Karpas-422 (cell line): Measurements from ENCODE around the gene NTM. TPM values are rescaled to one million over a fixed set of nuclear protein-coding genes. Genes with fewer than 3 reads are reported as not detected.

Source experiments
- DNase-seq: peaks from one replicate; pipeline ENCODE4 v3.0.0-alpha.2; 2015
- H2AFZ ChIP-seq: fragments of 200-600 bp; sonication (generic); 2 replicates; pipeline ENCODE4 v1.6.1; 2014; ENCODE audit warnings: antibody characterized with exemption, low read length, mixed read lengths
- H3K27ac ChIP-seq: fragments of 200-600 bp; sonication (generic); 2 replicates; pipeline ENCODE4 v1.5.1; 2014; ENCODE audit warnings: mild to moderate bottlenecking, low read length, moderate library complexity
- H3K27me3 ChIP-seq: fragments of 200-600 bp; sonication (generic); 2 replicates; pipeline ENCODE4 v1.6.1; 2014; ENCODE audit warnings: low read length, mixed read lengths
- H3K36me3 ChIP-seq: fragments of 200-600 bp; sonication (generic); 2 replicates; pipeline ENCODE4 v1.6.1; 2014; ENCODE audit warnings: low read length, mixed read lengths; ENCODE audit not compliant: insufficient read depth
- H3K4me1 ChIP-seq: fragments of 200-600 bp; sonication (generic); 2 replicates; pipeline ENCODE4 v1.6.1; 2014; ENCODE audit warnings: mild to moderate bottlenecking, low read length, mixed read lengths
- H3K4me2 ChIP-seq: fragments of 200-600 bp; sonication (generic); 2 replicates; pipeline ENCODE4 v1.6.1; 2014; ENCODE audit warnings: low read length, low read depth, mild to moderate bottlenecking; ENCODE audit not compliant: poor library complexity, severe bottlenecking
- H3K4me3 ChIP-seq: fragments of 200-600 bp; sonication (generic); 2 replicates; pipeline ENCODE4 v1.5.1; 2014; ENCODE audit warnings: mild to moderate bottlenecking, antibody characterized with exemption, low read length, mixed read lengths
- H3K79me2 ChIP-seq: fragments of 200-600 bp; sonication (generic); 2 replicates; pipeline ENCODE4 v1.6.1; 2014; ENCODE audit warnings: mild to moderate bottlenecking, low read length, mixed read lengths
- H3K9ac ChIP-seq: fragments of 200-600 bp; sonication (generic); 2 replicates; pipeline ENCODE4 v1.6.0; 2014; ENCODE audit warnings: low read length
- H3K9me2 ChIP-seq: fragments of 200-600 bp; sonication (generic), shearing (Covaris generic); replicated peaks from 2 replicates; pipeline ENCODE4 v1.6.0; 2014; ENCODE audit warnings: mild to moderate bottlenecking, low read length, moderate library complexity; ENCODE audit not compliant: insufficient read depth
- H3K9me3 ChIP-seq: fragments of 300-700, 200-600 bp; sonication (generic); 2 replicates; pipeline ENCODE4 v1.6.1; 2014; ENCODE audit warnings: low read length, mixed read lengths
- H4K20me1 ChIP-seq: fragments of 200-600 bp; sonication (generic); 2 replicates; pipeline ENCODE4 v1.6.1; 2014; ENCODE audit warnings: mild to moderate bottlenecking, antibody characterized with exemption, low read length, low read depth; ENCODE audit not compliant: insufficient read depth
- total RNA-seq: library from RNA; depleted of rRNA; stranded (reverse); fragments of >200 nt; shearing (Covaris generic); gene quantifications from 2 replicates; pipeline ENCODE4 v1.2.3, GENCODE V29; 2014; ENCODE audit warnings: low replicate concordance

NTM gene
- total RNA-seq, 1 experiment from 2014 or later = not detected

- Histone ChIP-seq H3K4me2 (no peak overlapping the region), H2AFZ (no peak overlapping the region), H4K20me1 (no peaks in the 10 kb centered on the region), H3K9me2 (no peaks in the 10 kb centered on the region), H3K79me2 (no peaks in the 10 kb centered on the region), H3K4me3 (no peak overlapping the region), H3K9me3 (no peaks in the 10 kb centered on the region), H3K36me3 (no peaks in the 10 kb centered on the region), H3K27me3 (no peaks in the 10 kb centered on the region), H3K9ac (no peak overlapping the region), H3K4me1 (no peaks in the 10 kb centered on the region), H3K27ac (no peak overlapping the region)
- no peak for DNase-seq
Measured at GRCh38 chr11:131877246-131877942, 507.0 kb downstream of the NTM start.

GRCh38 chr11:131880316-131880715 lies 509.9 kb downstream of the NTM start:
- no peaks in the 10 kb centered on the region for H3K9me3 ChIP-seq
- no peak overlapping the region for H3K4me2 ChIP-seq
- no peaks in the 10 kb centered on the region for H3K27me3 ChIP-seq
- H4K20me1 ChIP-seq = no peaks in the 10 kb centered on the region
- H3K36me3 ChIP-seq = no peaks in the 10 kb centered on the region
- H3K9ac ChIP-seq = no peak overlapping the region
- H3K27ac ChIP-seq = no peak overlapping the region
- H3K4me1 ChIP-seq = no peaks in the 10 kb centered on the region
- no peak for DNase-seq
- no peaks in the 10 kb centered on the region for H3K9me2 ChIP-seq
- H3K79me2 ChIP-seq = no peaks in the 10 kb centered on the region
- H2AFZ ChIP-seq = no peak overlapping the region
- no peak overlapping the region for H3K4me3 ChIP-seq

- H3K27me3 ChIP-seq = no peaks in the 10 kb centered on the region
- H3K4me3 ChIP-seq = no peak overlapping the region
- no peaks in the 10 kb centered on the region for H3K4me1 ChIP-seq
- no peaks in the 10 kb centered on the region for H3K9me3 ChIP-seq
- no peaks in the 10 kb centered on the region for H3K79me2 ChIP-seq
- no peak overlapping the region for H2AFZ ChIP-seq
- H3K4me2 ChIP-seq = no peak overlapping the region
- no peaks in the 10 kb centered on the region for H3K36me3 ChIP-seq
- H3K27ac ChIP-seq = no peak overlapping the region
- DNase-seq = no peak
- H3K9me2 ChIP-seq = no peaks in the 10 kb centered on the region
- no peak overlapping the region for H3K9ac ChIP-seq
- H4K20me1 ChIP-seq = no peaks in the 10 kb centered on the region
Measured at GRCh38 chr11:131880976-131881375, 510.6 kb downstream of the NTM start.

- H3K4me3 ChIP-seq = no peak overlapping the region
- DNase-seq = no peak
- no peak overlapping the region for H3K9ac ChIP-seq
- no peaks in the 10 kb centered on the region for H4K20me1 ChIP-seq
- no peak overlapping the region for H3K27ac ChIP-seq
- no peaks in the 10 kb centered on the region for H3K36me3 ChIP-seq
- no peak overlapping the region for H2AFZ ChIP-seq
- H3K9me3 ChIP-seq = no peaks in the 10 kb centered on the region
- no peaks in the 10 kb centered on the region for H3K79me2 ChIP-seq
- H3K4me1 ChIP-seq = no peaks in the 10 kb centered on the region
- H3K4me2 ChIP-seq = no peak overlapping the region
- H3K9me2 ChIP-seq = no peaks in the 10 kb centered on the region
- H3K27me3 ChIP-seq = no peaks in the 10 kb centered on the region
Measured at GRCh38 chr11:131883332-131883731, 512.9 kb downstream of the NTM start.

- no peak overlapping the region for H3K9ac ChIP-seq
- H3K9me3 ChIP-seq = no peaks in the 10 kb centered on the region
- no peak overlapping the region for H3K4me3 ChIP-seq
- no peaks in the 10 kb centered on the region for H3K4me1 ChIP-seq
- H2AFZ ChIP-seq = no peak overlapping the region
- no peaks in the 10 kb centered on the region for H3K36me3 ChIP-seq
- no peaks in the 10 kb centered on the region for H3K27me3 ChIP-seq
- H3K79me2 ChIP-seq = no peaks in the 10 kb centered on the region
- no peaks in the 10 kb centered on the region for H4K20me1 ChIP-seq
- H3K27ac ChIP-seq = no peak overlapping the region
- DNase-seq = no peak
- no peaks in the 10 kb centered on the region for H3K9me2 ChIP-seq
- no peak overlapping the region for H3K4me2 ChIP-seq
Measured at GRCh38 chr11:131884461-131885073, 514.2 kb downstream of the NTM start.

- Histone ChIP-seq H3K9me3 (no peaks in the 10 kb centered on the region), H3K9ac (no peak overlapping the region), H3K4me3 (no peak overlapping the region), H3K4me1 (no peaks in the 10 kb centered on the region), H3K9me2 (no peaks in the 10 kb centered on the region), H3K79me2 (no peaks in the 10 kb centered on the region), H3K4me2 (no peak overlapping the region), H3K36me3 (no peaks in the 10 kb centered on the region), H2AFZ (no peak overlapping the region), H4K20me1 (no peaks in the 10 kb centered on the region), H3K27me3 (no peaks in the 10 kb centered on the region), H3K27ac (no peak overlapping the region)
- no peak for DNase-seq
Measured at GRCh38 chr11:131885431-131885830, 515.0 kb downstream of the NTM start.

- H3K27ac ChIP-seq = no peak overlapping the region
- H3K9me3 ChIP-seq = no peaks in the 10 kb centered on the region
- no peaks in the 10 kb centered on the region for H3K79me2 ChIP-seq
- H3K4me2 ChIP-seq = no peak overlapping the region
- no peak overlapping the region for H3K9ac ChIP-seq
- H3K4me3 ChIP-seq = no peak overlapping the region
- H2AFZ ChIP-seq = no peak overlapping the region
- DNase-seq = no peak
- no peaks in the 10 kb centered on the region for H3K36me3 ChIP-seq
- H4K20me1 ChIP-seq = no peaks in the 10 kb centered on the region
- no peaks in the 10 kb centered on the region for H3K27me3 ChIP-seq
- H3K9me2 ChIP-seq = no peaks in the 10 kb centered on the region
- H3K4me1 ChIP-seq = no peaks in the 10 kb centered on the region
Measured at GRCh38 chr11:131886201-131886600, 515.8 kb downstream of the NTM start.

GRCh38 chr11:131888230-131888855 lies 517.9 kb downstream of the NTM start:
- Histone ChIP-seq H3K4me2 (no peak overlapping the region), H3K27me3 (no peaks in the 10 kb centered on the region), H3K4me1 (no peaks in the 10 kb centered on the region), H3K9me2 (no peaks in the 10 kb centered on the region), H3K36me3 (no peaks in the 10 kb centered on the region), H3K9me3 (no peaks in the 10 kb centered on the region), H3K27ac (no peak overlapping the region), H3K4me3 (no peak overlapping the region), H3K9ac (no peak overlapping the region), H2AFZ (no peak overlapping the region), H3K79me2 (no peaks in the 10 kb centered on the region), H4K20me1 (no peaks in the 10 kb centered on the region)
- no peak for DNase-seq
